DND-41 (cell line): Measurements from ENCODE around the gene HBE1.
"Not testable (repeated sequence)": the region's sequence is repeated elsewhere in the genome, so short reads cannot be mapped to it uniquely, and the experiment has no call there.

Experiments
- EZH2 ChIP-seq: IDR thresholded peaks from 3 replicates; pipeline ENCODE4 v1.6.1; 2012; ENCODE audit warnings: borderline replicate concordance, low read depth, mild to moderate bottlenecking, moderate library complexity, low read length, inconsistent platforms; ENCODE audit not compliant: severe bottlenecking
- TF ChIP-seq, protein P1 (sequence below): IDR thresholded peaks from 2 replicates; pipeline ENCODE4 v1.5.1; 2012; ENCODE audit warnings: borderline replicate concordance, low read length, moderate library complexity, mild to moderate bottlenecking; ENCODE audit not compliant: poor library complexity, severe bottlenecking; ENCODE audit errors: extremely low read depth

DNA sequence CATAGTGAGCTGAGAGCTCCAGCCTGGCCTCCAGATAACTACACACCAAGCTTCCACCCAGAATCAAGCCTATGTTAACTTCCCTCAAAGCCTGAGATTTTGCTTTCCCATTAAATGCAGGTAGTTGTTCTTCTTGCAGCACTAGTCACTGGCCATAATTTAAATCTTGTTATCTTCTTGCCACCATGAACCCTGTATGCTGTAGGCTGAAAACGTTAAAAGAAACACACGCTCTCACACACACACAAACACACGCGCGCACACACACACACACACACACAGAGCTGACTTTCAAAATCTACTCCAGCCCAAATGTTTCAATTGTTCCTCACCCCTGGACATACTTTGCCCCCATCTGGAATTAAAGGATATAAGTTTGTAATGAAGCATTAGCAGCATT, 16.3 kb downstream of the HBE1 start:
- TF ChIP-seq, protein P1, sequence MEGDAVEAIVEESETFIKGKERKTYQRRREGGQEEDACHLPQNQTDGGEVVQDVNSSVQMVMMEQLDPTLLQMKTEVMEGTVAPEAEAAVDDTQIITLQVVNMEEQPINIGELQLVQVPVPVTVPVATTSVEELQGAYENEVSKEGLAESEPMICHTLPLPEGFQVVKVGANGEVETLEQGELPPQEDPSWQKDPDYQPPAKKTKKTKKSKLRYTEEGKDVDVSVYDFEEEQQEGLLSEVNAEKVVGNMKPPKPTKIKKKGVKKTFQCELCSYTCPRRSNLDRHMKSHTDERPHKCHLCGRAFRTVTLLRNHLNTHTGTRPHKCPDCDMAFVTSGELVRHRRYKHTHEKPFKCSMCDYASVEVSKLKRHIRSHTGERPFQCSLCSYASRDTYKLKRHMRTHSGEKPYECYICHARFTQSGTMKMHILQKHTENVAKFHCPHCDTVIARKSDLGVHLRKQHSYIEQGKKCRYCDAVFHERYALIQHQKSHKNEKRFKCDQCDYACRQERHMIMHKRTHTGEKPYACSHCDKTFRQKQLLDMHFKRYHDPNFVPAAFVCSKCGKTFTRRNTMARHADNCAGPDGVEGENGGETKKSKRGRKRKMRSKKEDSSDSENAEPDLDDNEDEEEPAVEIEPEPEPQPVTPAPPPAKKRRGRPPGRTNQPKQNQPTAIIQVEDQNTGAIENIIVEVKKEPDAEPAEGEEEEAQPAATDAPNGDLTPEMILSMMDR = not testable (repeated sequence)
- not testable (repeated sequence) for TF ChIP-seq EZH2
